Pancreas (tissue), 10 donors: ENCODE results near the gene ACP5. TPM values are rescaled to one million over a fixed set of nuclear protein-coding genes. Genes with fewer than 3 reads are reported as not detected.

Experiments used
- ATAC-seq, 4 donors: fragments of 200-7000 bp; cut with Tn5 transposase; one replicate each; pipeline versions ENCODE4 v1.8.0 to v1.9.1; 2020; ENCODE audit warnings: mild to moderate bottlenecking in 4 of 4, moderate library complexity in 4 of 4
- DNase-seq, 6 donors: peaks; one replicate each; pipeline ENCODE4 v3.0.0-alpha.2; 2020
- FAIRE-seq: peaks from 2 replicates; lab custom pipeline; 2012; peaks lifted over from hg19 to GRCh38; lab: Jason Lieb, UNC
- H3K27ac ChIP-seq, 4 donors: fragments of 200-600 bp; sonication (generic); 1 replicate in 3 of 4; 2 replicates in 1 of 4; pipeline versions ENCODE4 v1.5.0 to v1.8.0; 2020
- H3K27me3 ChIP-seq, 4 donors: fragments of 200-600 bp; one replicate each; pipeline ENCODE4 v1.8.0; 2021
- H3K36me3 ChIP-seq, 3 donors: fragments of 200-600 bp; sonication (generic) in 1 of 3; one replicate each; pipeline versions ENCODE4 v1.5.0 to v1.8.0; 2020 to 2021
- H3K4me1 ChIP-seq, 3 donors: fragments of 200-600 bp; one replicate each; pipeline ENCODE4 v1.8.0; 2021
- H3K4me3 ChIP-seq, 4 donors: fragments of 200-600 bp; sonication (generic) in 2 of 4; one replicate each; pipeline versions ENCODE4 v1.5.0 to v1.8.0; 2020 to 2021
- H3K9me3 ChIP-seq, 4 donors: fragments of 200-600 bp; one replicate each; pipeline ENCODE4 v1.8.0; 2021
- WGBS, 2 donors: extraction: QIAGEN DNeasy Blood & Tissue Kit; methylation state at CpG; one replicate each; pipeline ENCODE4 v1.1.7; 2013; 5-methylcytosine and 5-hydroxymethylcytosine counted together
- intact Hi-C, 3 donors: fragments of 100-400 bp; cut with DNase I; formaldehyde crosslinking; loops; one replicate each; pipeline versions ENCODE4 v1.11.1 to v1.14.2; 2022
- polyA plus RNA-seq, 2 donors: library from polyadenylated mRNA; stranded (reverse); fragments of 200-250 nt; gene quantifications; one replicate each; pipeline ENCODE4 v1.2.3, GENCODE V29; 2013
- total RNA-seq, 6 donors: library from RNA; stranded (reverse); fragmentation: NEBNext Ultra II Directional in 4 of 6; extraction: Animal tissue kit (Norgen Biotek cat#: 25700) in 4 of 6; gene quantifications; one replicate each; pipeline versions ENCODE4 v1.2.1 to v1.2.4, GENCODE V29; 2021 to 2023
- TF ChIP-seq, protein P1 (sequence below), 4 donors: fragments of 200-600 bp; sonication (generic) in 3 of 4; IDR thresholded peaks; one replicate each; pipeline versions ENCODE4 v1.5.0 to v1.8.0; 2021; ENCODE audit warnings: antibody characterized with exemption in 4 of 4
- donor health status: healthy with polysubstance abuse.
- donor health status: DM: no; HTN: no; CAD: no; lungs with moderate emphysema.
- donor health status: DM: no; HTN: no; CAD: no.
- donor health status: control.
- donor health status: control.
- donor health status: Bipolar disorder and iron deficiency.
- donor health status: DM: yes; HTN: yes; CAD: no.
- donor health status: DM: no; HTN: no; CAD: no.
- donor health status: DM: no; HTN: no; CAD: no.
- donor health status: DM: yes; HTN: yes; CAD: no.

The ACP5 gene
- total and polyA plus RNA-seq, 8 donors = 3.5 to 21.8 (median 7.5) TPM

- 89 to 95% methylated on average over 2 of the region's 2 CpGs for WGBS, 2 donors
- DNase-seq (no peak), ATAC-seq (no peak), FAIRE-seq (no peak)
- H3K4me1 ChIP-seq = peaks cover 4 to 14% (median 7%) of the 10 kb centered on the region in 3 donors
- intact Hi-C loops = no loop called here
- peak overlapping the region in 2 of 4 donors; percentile 72 to 98 for H3K4me3 ChIP-seq
- no peak overlapping the region for H3K27ac ChIP-seq
- no peaks in the 10 kb centered on the region for H3K9me3 ChIP-seq
- no peaks in the 10 kb centered on the region for H3K27me3 ChIP-seq
- no peaks in the 10 kb centered on the region for H3K36me3 ChIP-seq
- TF ChIP-seq, protein P1, sequence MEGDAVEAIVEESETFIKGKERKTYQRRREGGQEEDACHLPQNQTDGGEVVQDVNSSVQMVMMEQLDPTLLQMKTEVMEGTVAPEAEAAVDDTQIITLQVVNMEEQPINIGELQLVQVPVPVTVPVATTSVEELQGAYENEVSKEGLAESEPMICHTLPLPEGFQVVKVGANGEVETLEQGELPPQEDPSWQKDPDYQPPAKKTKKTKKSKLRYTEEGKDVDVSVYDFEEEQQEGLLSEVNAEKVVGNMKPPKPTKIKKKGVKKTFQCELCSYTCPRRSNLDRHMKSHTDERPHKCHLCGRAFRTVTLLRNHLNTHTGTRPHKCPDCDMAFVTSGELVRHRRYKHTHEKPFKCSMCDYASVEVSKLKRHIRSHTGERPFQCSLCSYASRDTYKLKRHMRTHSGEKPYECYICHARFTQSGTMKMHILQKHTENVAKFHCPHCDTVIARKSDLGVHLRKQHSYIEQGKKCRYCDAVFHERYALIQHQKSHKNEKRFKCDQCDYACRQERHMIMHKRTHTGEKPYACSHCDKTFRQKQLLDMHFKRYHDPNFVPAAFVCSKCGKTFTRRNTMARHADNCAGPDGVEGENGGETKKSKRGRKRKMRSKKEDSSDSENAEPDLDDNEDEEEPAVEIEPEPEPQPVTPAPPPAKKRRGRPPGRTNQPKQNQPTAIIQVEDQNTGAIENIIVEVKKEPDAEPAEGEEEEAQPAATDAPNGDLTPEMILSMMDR (IDR thresholded peaks at IDR 0.05) = no peak
Measured at GRCh38 chr19:11598746-11599145, 21.3 kb upstream of the ACP5 start.

GRCh38 chr19:11598103-11598483 lies 20.6 kb upstream of the ACP5 start:
- ATAC-seq (no peak), DNase-seq (no peak), FAIRE-seq (no peak)
- TF ChIP-seq, protein P1 (IDR thresholded peaks at IDR 0.05) = no peak
- Histone ChIP-seq H3K4me3 (peak overlapping the region; percentile 72 to 98 (median 88)), H3K4me1 (peaks cover 4 to 14% (median 7%) of the 10 kb centered on the region in 3 donors), H3K27ac (peak overlapping the region in 3 of 4 donors; percentile 82 to 97 (median 96)), H3K9me3 (no peaks in the 10 kb centered on the region), H3K36me3 (no peaks in the 10 kb centered on the region), H3K27me3 (no peaks in the 10 kb centered on the region)
- intact Hi-C loops = no loop called here
- WGBS, 2 donors = 61 to 63% methylated on average over 10 of the region's 10 CpGs

DNA sequence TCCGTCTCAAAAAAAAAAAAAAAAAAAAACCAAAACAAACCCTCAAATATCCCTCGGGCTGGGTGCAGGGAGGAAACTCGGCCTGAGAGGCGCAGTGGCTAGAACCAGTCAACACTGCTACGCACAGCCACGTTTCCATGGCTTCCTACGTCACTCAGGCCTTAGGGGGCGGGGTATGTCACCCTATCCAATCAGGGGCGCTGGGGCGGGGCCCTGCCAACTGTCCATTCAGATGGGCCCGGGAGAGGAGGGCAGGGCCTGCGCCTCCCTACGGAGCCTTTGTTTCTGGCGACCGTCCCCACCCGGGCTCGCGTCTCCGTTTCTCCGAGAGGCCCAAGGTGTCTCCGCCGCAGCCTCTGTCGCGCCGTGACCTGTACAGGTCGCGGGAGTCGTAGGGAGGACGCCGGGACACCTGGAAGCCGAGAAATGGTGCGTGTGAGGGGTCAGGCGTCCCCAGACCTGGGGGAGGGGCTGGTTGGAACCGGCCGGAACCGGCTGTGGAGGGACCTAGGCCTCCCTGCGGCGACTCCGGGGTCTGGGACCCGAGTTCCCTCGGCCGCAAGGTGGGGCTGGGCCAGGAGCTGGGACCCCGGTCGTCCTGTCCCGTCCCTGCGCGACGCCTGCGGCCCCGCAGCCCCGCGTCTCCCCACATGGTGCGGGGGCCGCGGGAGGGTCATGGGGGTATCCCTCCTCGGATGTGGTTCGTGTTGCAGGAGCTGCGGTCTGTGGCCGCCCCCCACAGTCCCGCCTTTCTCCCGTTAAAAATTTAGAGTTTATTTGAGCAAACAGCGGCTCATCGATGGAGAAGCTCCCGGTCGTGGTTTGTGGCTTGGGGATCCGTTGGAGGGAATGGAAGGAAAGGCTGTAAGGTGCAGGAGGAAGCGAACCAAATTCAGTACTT lies 20.0 kb upstream of the ACP5 start, which contains the start of gene ZNF627:
Gene ZNF627, plus strand, starts transcription at position 282 of the 901 bp plus-strand sequence. Its CDS starts 145 bp downstream, at position 427.
- H3K9me3 ChIP-seq = no peaks in the 10 kb centered on the region
- H3K4me1 ChIP-seq = peaks cover 4 to 14% (median 7%) of the 10 kb centered on the region in 3 donors
- 0 to 1% methylated on average over 61 to 67 of the region's 67 CpGs for WGBS, 2 donors
- intact Hi-C loops = no loop called here
- ATAC-seq (peak; percentile 98 to 99 (median 99)), FAIRE-seq (peak; percentile 90), DNase-seq (peak; percentile 97 to 99 (median 99))
- no peaks in the 10 kb centered on the region for H3K27me3 ChIP-seq
- TF ChIP-seq, protein P1 (IDR thresholded peaks at IDR 0.05) = peak in 1 of 4 donors; percentile 13
- no peaks in the 10 kb centered on the region for H3K36me3 ChIP-seq
- H3K27ac ChIP-seq = peak within 1 kb of the TSS; percentile 82 to 97 (median 89)
- H3K4me3 ChIP-seq = peak within 1 kb of the TSS; percentile 72 to 98 (median 88)

- Histone ChIP-seq H3K27ac (no peak overlapping the region), H3K36me3 (no peaks in the 10 kb centered on the region), H3K9me3 (no peaks in the 10 kb centered on the region), H3K27me3 (no peaks in the 10 kb centered on the region), H3K4me3 (no peak overlapping the region), H3K4me1 (peaks cover 4 to 14% (median 7%) of the 10 kb centered on the region in 3 donors)
- FAIRE-seq (no peak), ATAC-seq (no peak), DNase-seq (no peak)
- WGBS, 2 donors = 82 to 87% methylated on average over 10 of the region's 10 CpGs
- intact Hi-C loops = no loop called here
- TF ChIP-seq, protein P1 (IDR thresholded peaks at IDR 0.05) = no peak
Measured at GRCh38 chr19:11596156-11596555, 18.7 kb upstream of the ACP5 start.
